Upper lobe of left lung (tissue), 4 donors: ENCODE data around the gene PTPRF.

Experiments
- CTCF ChIP-seq, 6 experiments: fragments of 450-650 bp in 4 of 6; fragments of 200-600 bp in 2 of 6; sonication (generic) in 2 of 6; IDR thresholded peaks; one replicate each; pipeline ENCODE4 v1.5.1; 2016 to 2019; ENCODE audit warnings: antibody characterized with exemption in 6 of 6
- EP300 ChIP-seq, 4 donors: sonication (generic); formaldehyde crosslinking; IDR thresholded peaks; one replicate each; pipeline ENCODE4 v1.5.1; 2017; ENCODE audit warnings: antibody characterized with exemption in 4 of 4, control low read depth in 2 of 4
- POLR2A ChIP-seq, 4 donors: fragments of 450-650 bp; IDR thresholded peaks; one replicate each; pipeline ENCODE4 v1.5.1; 2016 to 2017; ENCODE audit warnings: antibody characterized with exemption in 4 of 4, mild to moderate bottlenecking in 2 of 4
- POLR2AphosphoS5 ChIP-seq, 2 donors: sonication (generic); formaldehyde crosslinking; IDR thresholded peaks; one replicate each; pipeline ENCODE4 v1.5.1; 2017; ENCODE audit warnings: antibody characterized with exemption in 2 of 2

- TF ChIP-seq POLR2AphosphoS5 (IDR thresholded peaks at IDR 0.05) (no peak), CTCF (IDR thresholded peaks at IDR 0.05) (no peak), POLR2A (IDR thresholded peaks at IDR 0.05) (no peak), EP300 (IDR thresholded peaks at IDR 0.05) (no peak)
Measured at GRCh38 chr1:43572084-43572483, 41.4 kb downstream of the PTPRF start.
